GM19035 (cell line): ENCODE measurements around the gene RECQL5.

Source experiments
- ATAC-seq: cut with Tn5 transposase; IDR thresholded peaks from one replicate; pipeline ENCODE4 v1.9.1; 2021; ENCODE audit not compliant: unreplicated experiment

RECQL5 gene

DNA sequence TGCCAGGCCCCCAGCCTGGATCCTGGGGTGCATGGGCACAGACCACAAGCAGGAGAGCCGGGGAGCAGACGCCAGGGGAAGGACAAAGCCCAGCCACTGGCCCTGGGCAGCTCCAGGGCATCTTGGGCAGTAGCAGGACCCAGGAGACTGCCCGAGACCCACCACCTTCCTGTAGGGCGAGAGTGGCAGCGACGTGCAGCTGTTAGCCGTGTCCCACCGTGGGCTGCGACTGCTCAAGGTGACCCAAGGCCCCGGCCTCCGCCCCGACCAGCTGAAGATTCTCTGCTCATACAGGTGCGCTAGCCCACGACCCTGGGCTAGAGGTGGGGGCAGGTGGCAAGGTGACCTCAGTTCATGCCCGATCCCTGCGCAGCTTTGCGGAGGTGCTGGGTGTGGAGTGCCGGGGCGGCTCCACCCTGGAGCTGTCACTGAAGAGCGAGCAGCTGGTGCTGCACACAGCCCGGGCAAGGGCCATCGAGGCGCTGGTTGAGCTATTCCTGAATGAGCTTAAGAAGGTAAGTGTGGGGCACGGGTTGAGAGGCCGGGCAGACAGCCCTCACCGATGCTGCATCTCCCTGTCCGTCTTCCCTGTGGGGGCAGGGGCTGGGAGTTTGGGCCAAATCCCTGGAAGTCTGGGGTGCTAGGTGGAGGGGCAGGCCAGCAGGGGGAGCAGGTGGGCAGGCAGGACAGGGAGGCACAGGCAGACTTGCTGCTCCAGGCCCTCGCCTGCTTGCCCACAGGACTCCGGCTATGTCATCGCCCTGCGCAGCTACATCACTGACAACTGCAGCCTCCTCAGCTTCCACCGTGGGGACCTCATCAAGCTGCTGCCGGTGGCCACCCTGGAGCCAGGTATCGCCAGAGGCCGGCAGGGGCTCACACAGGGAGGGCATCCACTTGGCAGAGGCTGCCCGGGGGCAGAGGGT is 47.2 kb downstream of the RECQL5 start:
- no peak for ATAC-seq

GRCh38 chr17:75617675-75618074 is 49.3 kb downstream of the RECQL5 start:
- ATAC-seq = no peak

DNA sequence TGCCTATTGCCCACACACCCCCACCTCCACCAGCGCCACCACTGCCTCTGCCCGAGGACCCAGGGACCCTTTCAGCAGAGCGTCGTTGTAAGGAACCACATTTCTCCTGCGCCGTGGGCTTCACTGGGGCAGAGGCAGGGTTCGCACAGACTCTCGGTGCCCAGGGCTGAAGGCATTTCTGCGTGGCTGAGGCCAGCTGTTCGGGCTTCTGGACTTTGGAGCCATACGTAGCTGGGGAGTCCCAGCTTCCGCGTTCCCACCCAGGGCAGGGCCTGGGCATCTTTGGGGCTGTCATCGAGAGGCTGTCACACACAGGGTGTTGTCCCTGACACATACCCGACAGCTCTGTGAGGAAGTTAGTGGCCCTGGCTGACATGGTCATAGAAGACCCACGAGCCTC is 49.7 kb downstream of the RECQL5 start:
- no peak for ATAC-seq

- ATAC-seq = no peak
These were observed 50.3 kb downstream of the RECQL5 start for GRCh38 chr17:75616521-75617122.

- no peak for ATAC-seq
These were observed 51.7 kb downstream of the RECQL5 start for GRCh38 chr17:75615301-75615700.

- no peak for ATAC-seq
These were observed 52.2 kb downstream of the RECQL5 start for GRCh38 chr17:75614556-75615270.

- ATAC-seq = no peak
These were observed 52.9 kb downstream of the RECQL5 start for GRCh38 chr17:75614006-75614405.

GRCh38 chr17:75612906-75613626 is 53.9 kb downstream of the RECQL5 start:
- no peak for ATAC-seq

DNA sequence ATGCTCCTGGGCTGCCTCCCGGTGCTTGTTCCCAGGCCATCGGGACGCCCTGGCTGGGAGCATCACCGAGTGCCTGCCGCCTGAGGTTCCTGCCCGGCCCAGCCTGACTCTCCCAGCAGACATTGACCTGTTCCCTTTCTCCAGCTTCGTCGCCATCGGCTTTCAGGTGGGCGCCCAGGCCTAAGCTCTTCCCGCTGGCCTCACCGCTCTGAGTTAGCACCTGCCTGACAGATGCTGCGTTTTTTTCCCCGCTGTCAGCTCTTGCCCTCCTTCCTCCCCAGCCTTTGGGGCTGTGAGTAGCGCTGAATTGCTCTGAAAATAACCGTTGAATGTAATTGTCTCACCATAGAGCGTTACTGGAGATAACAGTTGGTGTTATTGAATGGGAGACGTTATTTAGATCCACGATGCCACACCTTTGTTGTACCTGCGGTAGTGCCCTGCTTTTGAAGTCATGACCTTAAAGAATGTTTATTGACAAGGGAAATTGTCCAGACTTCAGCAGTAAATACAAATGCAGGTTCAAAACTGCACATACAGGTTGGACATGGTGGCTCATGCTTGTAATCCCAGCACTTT is 55.0 kb downstream of the RECQL5 start:
- no peak for ATAC-seq

DNA sequence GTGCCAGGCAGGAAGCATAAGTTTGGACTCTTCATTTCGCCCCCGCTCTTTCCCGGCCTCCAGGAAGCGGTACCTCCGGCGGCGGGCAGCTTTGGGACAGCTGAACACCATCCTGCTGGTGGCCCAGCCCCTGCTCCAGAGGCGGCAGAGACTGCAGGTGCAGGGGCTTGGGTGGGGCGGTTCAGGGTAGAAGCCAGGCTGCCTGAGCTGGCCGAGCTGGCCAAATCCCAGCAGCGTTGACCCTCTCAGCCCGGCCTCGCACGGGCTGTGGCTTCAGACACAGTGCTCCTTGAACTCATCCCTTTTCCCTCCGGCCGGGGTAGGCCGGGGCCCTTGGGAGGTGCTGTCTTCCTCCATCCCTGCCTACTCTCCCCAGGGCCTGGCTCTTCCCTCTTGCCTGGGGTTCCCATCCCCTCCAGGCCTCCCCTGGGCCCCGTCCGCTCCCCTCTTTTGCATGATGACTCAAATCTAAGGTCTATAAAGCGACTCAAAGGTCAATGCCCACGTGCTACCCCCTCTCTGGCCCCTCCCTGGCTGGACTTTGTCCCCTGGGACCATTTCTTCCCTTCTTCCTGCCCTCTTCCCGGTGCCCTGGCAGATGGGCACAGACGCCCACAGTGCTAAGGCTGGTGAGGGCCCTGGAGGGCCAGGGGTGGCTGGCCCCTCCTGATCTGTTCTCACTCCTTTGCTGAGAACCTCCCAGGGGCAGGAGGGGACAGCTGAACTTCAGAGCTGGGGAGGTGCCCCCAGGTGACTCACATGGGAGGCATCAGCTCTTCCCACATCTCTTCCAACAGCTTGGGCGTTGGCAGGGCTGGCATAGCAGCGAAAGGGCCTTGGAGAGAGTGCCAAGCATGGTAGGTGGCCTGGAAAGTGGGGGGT is 56.6 kb downstream of the RECQL5 start:
- no peak for ATAC-seq

GRCh38 chr17:75607086-75607485 is 59.9 kb downstream of the RECQL5 start:
- ATAC-seq = no peak

- no peak for ATAC-seq
These were observed 61.2 kb downstream of the RECQL5 start for GRCh38 chr17:75605790-75606189.

GRCh38 chr17:75604034-75604695 is 62.8 kb downstream of the RECQL5 start:
- no peak for ATAC-seq

DNA sequence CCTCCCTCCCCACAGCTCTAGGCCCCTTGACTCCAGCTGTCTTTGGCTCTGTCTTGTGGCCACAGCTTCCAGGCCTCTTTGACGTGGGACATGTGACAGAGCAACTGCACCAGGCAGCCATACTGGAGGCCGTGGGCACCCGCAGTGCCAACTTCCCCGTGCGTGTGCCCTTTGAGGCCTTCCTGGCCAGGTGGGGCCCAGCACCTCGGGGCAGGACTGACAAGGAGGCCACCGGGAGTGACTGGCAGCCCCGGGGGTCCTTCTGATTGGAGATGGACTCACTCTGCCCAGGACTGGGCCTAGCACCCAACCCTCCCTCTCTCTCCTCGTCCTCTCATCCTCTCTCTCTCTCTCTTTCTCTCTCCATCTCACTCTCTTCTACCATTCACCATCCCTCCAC is 63.8 kb downstream of the RECQL5 start:
- no peak for ATAC-seq

DNA sequence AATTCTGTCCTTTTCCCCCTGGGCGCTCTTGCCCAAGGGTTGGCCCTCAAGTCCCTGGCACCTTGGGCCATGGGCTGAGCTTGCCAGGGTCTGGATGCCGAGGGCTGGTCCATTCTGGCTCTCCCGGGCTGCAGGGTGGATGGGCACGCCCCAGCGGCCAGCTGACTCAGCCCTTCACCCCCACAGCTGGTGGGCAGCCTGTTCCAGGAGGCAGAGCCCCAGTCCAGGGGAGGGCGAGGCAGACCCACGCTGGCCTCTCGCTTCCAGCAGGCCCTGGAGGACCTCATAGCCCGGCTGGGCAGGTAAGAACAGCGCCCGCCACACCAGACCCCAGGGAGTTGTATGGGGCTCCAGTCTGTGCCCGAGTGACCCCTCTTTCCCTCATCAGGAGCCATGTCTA is 64.3 kb downstream of the RECQL5 start:
- no peak for ATAC-seq

DNA sequence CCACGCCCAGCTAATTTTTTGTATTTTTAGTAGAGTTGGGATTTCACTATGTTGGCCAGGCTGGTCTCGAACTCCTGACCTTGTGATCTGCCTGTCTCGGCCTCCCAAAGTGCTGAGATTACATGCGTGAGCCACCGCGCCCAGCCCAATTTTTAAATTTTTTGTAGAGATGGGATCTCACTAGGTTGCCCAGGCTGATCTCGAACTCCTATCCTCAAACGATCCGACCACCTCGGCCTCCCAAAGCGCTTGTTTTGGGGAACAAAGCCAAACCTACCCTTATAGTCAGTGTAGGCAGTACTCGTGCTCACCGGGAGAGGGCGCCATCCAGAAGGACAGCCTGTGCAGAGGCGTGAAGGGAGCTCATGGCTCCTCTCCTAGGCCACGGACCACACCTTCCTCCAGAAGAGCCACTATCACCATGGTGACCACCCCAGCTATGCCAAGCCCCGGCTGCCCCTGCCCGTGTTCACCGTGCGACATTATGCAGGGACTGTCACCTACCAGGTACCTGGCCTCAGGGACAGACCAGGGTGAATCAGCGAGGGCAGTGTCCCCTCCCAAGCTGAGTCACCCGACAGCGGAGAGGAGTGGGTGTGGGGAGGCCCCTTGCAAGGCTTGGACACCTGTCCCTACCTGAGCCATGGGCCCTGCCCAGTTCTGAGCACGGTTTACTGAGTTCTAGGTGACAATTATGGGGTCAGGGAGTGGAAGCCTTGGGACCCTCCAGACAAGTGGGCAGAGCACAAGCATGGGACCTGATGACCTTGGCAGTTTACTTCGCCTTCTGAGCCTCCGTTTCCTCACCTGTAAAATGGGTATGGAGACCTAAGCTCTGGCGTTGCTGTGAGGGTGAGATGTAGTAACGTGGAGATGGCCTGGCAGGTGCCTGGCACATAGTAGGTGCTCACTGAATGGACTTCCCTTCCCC is 65.6 kb downstream of the RECQL5 start:
- ATAC-seq = no peak

DNA sequence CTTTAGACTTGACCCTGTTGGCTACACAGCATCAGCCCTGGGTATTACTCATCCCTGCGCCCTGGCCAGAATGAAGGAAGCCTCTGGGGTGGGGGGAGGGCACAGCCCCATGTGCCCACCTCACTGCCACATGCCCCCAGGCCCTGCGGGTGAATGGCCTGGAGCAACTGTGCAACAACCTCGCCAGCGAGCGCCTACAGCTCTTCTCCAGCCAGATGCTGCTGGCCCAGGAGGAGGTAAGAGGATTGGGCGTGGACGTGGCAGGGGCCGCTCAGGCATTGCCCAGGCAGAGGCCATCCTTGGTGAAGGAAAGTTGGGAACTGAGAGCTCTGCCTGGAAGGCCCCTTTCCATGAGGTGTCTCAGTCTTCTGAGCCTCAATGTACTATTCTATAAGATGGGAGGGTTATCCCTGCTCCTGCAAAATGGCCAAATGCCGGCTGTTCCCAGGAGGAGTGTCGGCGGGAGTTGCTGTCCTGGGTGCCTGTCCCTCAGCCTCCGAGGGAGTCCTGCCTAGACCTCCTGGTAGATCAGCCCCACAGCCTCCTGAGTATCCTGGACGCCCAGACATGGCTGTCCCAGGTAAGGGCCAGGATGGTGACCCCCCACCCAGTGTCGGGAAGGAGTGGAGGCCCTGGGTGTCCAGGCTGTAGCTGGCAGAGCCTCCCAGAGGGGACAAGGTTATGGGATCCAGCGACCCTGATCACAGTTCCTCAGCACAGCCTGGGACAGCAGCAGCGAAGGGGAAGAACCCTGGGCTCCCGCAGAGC is 70.5 kb downstream of the RECQL5 start:
- ATAC-seq = no peak

GRCh38 chr17:75595920-75596313 is 71.0 kb downstream of the RECQL5 start:
- no peak for ATAC-seq
